HG03575 (cell line): ENCODE data around the gene TMEM167B.
"Not testable (repeated sequence)": the region's sequence is repeated elsewhere in the genome, so short reads cannot be mapped to it uniquely, and the experiment has no call there.

Source experiments
- ATAC-seq: cut with Tn5 transposase; IDR thresholded peaks from one replicate; pipeline ENCODE4 v1.9.1; 2021; ENCODE audit not compliant: unreplicated experiment, insufficient number of reproducible peaks, low FRiP score; ENCODE audit errors: extremely low read depth

TMEM167B gene

DNA sequence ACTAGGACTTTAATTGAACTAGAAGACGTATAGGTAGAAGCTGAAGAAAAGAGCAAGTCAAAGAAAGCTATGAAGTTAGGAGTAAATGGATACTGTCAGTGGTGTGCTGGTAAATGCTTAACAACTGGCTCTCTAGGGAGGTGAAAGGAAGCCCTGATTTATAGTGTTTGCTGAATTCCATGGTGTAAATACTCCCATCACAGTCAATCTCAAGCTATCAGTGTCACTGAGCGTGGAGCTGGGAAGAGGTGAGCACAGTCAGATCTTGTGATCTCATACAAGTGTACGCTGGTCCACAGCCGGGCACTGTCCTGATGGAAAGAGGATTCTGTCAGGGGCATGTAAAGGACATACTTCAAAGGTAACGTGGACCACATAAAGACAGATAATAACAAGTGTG lies 51.7 kb downstream of the TMEM167B start:
- no peak for ATAC-seq

DNA sequence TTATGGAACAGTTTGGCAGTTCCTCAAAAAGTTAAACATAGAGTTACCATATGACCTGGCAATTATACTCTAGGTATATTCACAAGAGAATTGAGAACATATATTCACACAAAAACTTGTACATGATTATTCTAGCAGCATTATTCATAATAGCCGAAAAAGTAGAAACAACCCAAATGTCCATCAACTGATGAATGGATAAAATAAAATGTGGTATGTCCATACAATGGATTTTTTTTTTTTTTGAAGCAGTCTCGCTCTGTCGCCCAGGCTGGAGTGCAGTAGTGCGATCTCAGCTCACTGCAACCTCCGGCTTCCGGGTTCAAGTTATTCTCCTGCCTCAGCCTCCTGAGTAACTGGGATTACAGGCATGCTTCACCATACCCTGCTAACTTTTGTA lies 52.2 kb downstream of the TMEM167B start:
- not testable (repeated sequence) for ATAC-seq
